Right lobe of liver (tissue), 6 donors: ENCODE results near the gene HADHB. TPM values are rescaled to one million over a fixed set of nuclear protein-coding genes. Genes with fewer than 3 reads are reported as not detected.
"Not testable (repeated sequence)": the region's sequence is repeated elsewhere in the genome, so short reads cannot be mapped to it uniquely, and the experiment has no call there.

Experiments used
- ATAC-seq, 4 donors: fragments of 200-7000 bp; cut with Tn5 transposase; one replicate each; pipeline ENCODE4 v1.9.1; 2020; ENCODE audit warnings: mild to moderate bottlenecking in 4 of 4, moderate library complexity in 4 of 4
- DNase-seq, 3 donors: peaks; one replicate each; pipeline ENCODE4 v3.0.0-alpha.2; 2020
- H3K27ac ChIP-seq, 3 donors: fragments of 200-600 bp; one replicate each; pipeline ENCODE4 v1.8.0; 2022
- H3K27me3 ChIP-seq, 2 donors: fragments of 200-600 bp; one replicate each; pipeline ENCODE4 v1.8.0; 2022
- H3K36me3 ChIP-seq, 4 donors: fragments of 200-600 bp; sonication (generic) in 1 of 4; one replicate each; pipeline versions ENCODE4 v1.5.1 to v1.8.0; 2017 to 2022; ENCODE audit warnings: control low read depth in 1 of 4
- H3K4me1 ChIP-seq, 4 donors: fragments of 200-600 bp; sonication (generic) in 1 of 4; one replicate each; pipeline versions ENCODE4 v1.5.1 to v1.8.0; 2017 to 2022; ENCODE audit warnings: control low read depth in 1 of 4
- H3K4me3 ChIP-seq, 3 donors: fragments of 200-600 bp; one replicate each; pipeline ENCODE4 v1.8.0; 2022
- H3K9me3 ChIP-seq, 4 donors: fragments of 200-600 bp; sonication (generic) in 1 of 4; one replicate each; pipeline versions ENCODE4 v1.5.1 to v1.8.0; 2017 to 2022; ENCODE audit warnings: control low read depth in 1 of 4
- POLR2A ChIP-seq: fragments of 450-650 bp; IDR thresholded peaks from one replicate; pipeline ENCODE4 v1.6.1; 2017; ENCODE audit warnings: antibody characterized with exemption, mild to moderate bottlenecking
- WGBS: methylation state at CpG from one replicate; pipeline ENCODE4 v1.1.6; 2018; ENCODE audit warnings: low coverage, low lambda C conversion rate; ENCODE audit not compliant: insufficient coverage; ENCODE audit errors: missing lambda C conversion rate; 5-methylcytosine and 5-hydroxymethylcytosine counted together
- intact Hi-C, 2 donors: fragments of 100-400 bp; cut with DNase I; formaldehyde crosslinking; loops; one replicate each; pipeline versions ENCODE4 v1.11.2 to v1.14.1; 2022
- total RNA-seq, 6 experiments: library from RNA; depleted of rRNA in 2 of 6; stranded (reverse); fragments of >200 nt in 2 of 6; fragmentation: NEBNext Ultra II Directional in 3 of 6; extraction: Animal tissue kit (Norgen Biotek cat#: 25700) in 3 of 6; gene quantifications; one replicate each; pipeline versions ENCODE4 v1.1.0 to v1.2.4, GENCODE V29; 2016 to 2023
- TF ChIP-seq, protein P1 (sequence below), 4 donors: fragments of 200-600 bp in 3 of 4; fragments of 450-650 bp in 1 of 4; IDR thresholded peaks; one replicate each; pipeline versions ENCODE4 v1.5.1 to v1.8.0; 2016 to 2022; ENCODE audit warnings: antibody characterized with exemption in 4 of 4, mild to moderate bottlenecking in 2 of 4
- donor health status: DM: no; HTN: yes; CAD: no.
- donor health status: DM: no; HTN: no; CAD: no.
- donor health status: DM: no; HTN: no; CAD: no.
- donor health status: DM: no; HTN: yes; CAD: no.
- donor health status: DM: no; HTN: yes; CAD: no.

HADHB gene
- total RNA-seq, 6 experiments from 2014 or later: 129 to 295 (median 219) TPM

DNA sequence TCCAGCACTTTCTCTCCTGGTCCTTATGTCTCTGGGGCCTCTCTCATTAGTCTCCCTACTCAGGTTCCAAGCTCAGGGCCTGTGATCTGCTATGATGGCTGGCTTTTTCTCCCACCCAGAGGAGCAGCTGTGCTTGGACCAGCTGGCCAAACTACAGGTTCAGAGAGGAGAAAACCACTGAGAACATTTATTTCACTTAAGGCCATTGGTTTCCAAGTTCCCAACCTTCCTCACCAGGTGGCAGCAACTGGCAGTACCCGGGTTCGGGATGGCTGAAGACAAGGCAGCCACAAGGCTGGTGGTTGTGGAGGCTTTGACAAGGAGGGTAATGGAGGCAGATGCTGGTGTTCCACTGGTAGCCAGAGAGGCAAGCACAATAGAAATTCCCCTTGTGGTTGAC, 71.3 kb downstream of the HADHB start:
- intact Hi-C loops: no loop called here
- DNase-seq: no peak
- Histone ChIP-seq H3K4me3 (no peak overlapping the region), H3K9me3 (no peaks in the 10 kb centered on the region), H3K27ac (no peak overlapping the region), H3K4me1 (no peaks in the 10 kb centered on the region), H3K27me3 (no peaks in the 10 kb centered on the region), H3K36me3 (no peaks in the 10 kb centered on the region)
- no peak for TF ChIP-seq POLR2A
- TF ChIP-seq, protein P1, sequence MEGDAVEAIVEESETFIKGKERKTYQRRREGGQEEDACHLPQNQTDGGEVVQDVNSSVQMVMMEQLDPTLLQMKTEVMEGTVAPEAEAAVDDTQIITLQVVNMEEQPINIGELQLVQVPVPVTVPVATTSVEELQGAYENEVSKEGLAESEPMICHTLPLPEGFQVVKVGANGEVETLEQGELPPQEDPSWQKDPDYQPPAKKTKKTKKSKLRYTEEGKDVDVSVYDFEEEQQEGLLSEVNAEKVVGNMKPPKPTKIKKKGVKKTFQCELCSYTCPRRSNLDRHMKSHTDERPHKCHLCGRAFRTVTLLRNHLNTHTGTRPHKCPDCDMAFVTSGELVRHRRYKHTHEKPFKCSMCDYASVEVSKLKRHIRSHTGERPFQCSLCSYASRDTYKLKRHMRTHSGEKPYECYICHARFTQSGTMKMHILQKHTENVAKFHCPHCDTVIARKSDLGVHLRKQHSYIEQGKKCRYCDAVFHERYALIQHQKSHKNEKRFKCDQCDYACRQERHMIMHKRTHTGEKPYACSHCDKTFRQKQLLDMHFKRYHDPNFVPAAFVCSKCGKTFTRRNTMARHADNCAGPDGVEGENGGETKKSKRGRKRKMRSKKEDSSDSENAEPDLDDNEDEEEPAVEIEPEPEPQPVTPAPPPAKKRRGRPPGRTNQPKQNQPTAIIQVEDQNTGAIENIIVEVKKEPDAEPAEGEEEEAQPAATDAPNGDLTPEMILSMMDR (IDR thresholded peaks at IDR 0.05): peak in 2 of 4 donors; percentile 13 to 16
- peak in 1 of 4 donors; percentile 28 for ATAC-seq
- WGBS: 46% methylated on average over 2 of the region's 2 CpGs

DNA sequence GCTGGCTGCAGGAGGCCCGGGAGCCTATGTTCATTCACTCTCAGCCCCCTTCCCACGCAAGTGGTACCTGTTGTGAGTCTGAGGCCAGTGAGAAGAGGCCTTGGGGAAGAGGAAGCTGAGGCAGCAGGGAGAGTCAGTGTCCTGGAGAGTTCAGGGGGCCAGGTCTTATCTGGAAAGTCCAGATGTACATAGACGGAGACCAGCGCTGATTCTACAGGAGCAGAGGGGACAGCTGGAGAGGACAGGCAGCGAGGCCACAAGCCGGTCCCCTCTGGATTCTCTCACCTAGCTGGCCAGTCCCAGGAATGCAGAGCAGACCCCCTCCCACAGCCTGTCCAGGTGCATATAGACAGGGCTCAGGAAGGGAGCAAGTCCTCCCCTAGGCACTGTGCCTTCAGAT, 72.1 kb downstream of the HADHB start:
- no peak for DNase-seq
- no peak for ATAC-seq
- Histone ChIP-seq H3K9me3 (no peaks in the 10 kb centered on the region), H3K27me3 (no peaks in the 10 kb centered on the region), H3K4me3 (no peak overlapping the region), H3K36me3 (no peaks in the 10 kb centered on the region), H3K27ac (no peak overlapping the region), H3K4me1 (no peaks in the 10 kb centered on the region)
- intact Hi-C loops: no loop called here
- TF ChIP-seq, protein P1 (IDR thresholded peaks at IDR 0.05): no peak
- TF ChIP-seq POLR2A: no peak
- WGBS: 60% methylated on average over 1 of the region's 6 CpGs

DNA sequence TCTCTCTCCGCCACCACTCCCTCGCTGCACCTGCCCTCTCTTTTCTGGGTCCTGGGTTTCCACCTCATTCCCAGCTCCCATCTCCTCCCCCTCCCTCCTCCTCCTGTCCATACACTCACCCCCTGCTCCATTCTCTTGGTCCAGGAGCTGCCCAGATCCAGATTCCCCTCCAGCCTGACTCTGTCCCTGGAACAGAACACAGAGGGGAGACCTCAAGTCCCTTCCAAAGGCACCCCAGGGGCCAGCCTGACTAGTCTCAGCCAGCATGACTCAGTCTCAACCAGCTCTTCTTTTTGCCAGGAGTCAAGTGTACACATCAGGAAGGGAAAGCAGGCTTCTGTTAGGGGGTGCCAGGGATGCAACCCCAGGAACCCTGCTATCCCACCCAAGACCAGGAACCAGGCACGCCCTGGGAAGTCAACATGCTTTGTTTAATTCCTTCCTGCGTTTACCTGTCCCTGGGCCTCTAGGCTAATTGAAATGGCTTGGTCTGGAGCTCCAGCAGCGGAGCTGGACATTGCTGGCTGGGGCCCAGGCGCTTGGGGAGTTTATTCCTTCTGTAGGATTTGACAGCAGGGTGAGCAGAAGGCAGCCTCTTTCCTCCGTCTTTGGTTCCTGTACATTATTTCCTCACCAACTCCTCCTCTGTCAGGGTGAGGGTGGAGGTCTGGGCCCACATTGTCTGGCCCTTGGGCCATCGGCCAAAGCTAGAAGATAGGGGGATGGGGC, 72.8 kb downstream of the HADHB start:
- H3K9me3 ChIP-seq: no peaks in the 10 kb centered on the region
- WGBS: 91% methylated on average over 7 of the region's 8 CpGs
- no peak overlapping the region for H3K27ac ChIP-seq
- TF ChIP-seq, protein P1 (IDR thresholded peaks at IDR 0.05): no peak
- no peak for TF ChIP-seq POLR2A
- ATAC-seq: no peak
- no peaks in the 10 kb centered on the region for H3K36me3 ChIP-seq
- DNase-seq: no peak
- intact Hi-C loops: no loop called here
- H3K4me3 ChIP-seq: no peak overlapping the region
- no peaks in the 10 kb centered on the region for H3K27me3 ChIP-seq
- H3K4me1 ChIP-seq: no peaks in the 10 kb centered on the region

DNA sequence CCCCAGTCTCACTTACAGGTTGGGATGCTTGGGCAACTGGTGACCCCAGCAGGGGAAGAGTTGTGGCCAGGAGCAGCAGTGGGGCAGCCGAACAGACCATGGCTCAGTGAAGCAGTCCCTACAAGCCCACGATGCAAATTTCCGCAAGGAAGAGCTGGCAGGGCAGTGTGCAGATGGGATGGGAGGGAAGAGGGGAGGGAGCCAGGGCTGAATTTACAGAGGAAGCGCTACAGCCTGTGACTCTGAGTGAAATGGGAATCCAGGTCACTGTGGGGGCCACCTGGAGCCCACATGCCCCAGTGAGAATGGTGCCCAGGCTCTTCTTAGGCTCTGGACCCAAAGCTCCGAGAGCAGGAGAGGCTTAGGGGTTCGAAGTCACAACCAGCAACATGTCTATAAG, 74.2 kb downstream of the HADHB start:
- TF ChIP-seq POLR2A: no peak
- TF ChIP-seq, protein P1 (IDR thresholded peaks at IDR 0.05): no peak
- Histone ChIP-seq H3K4me1 (no peaks in the 10 kb centered on the region), H3K9me3 (no peaks in the 10 kb centered on the region), H3K4me3 (no peak overlapping the region), H3K27ac (no peak overlapping the region), H3K36me3 (no peaks in the 10 kb centered on the region), H3K27me3 (no peaks in the 10 kb centered on the region)
- ATAC-seq (no peak), DNase-seq (no peak)
- intact Hi-C loops: no loop called here
- 48% methylated on average over 4 of the region's 6 CpGs for WGBS

DNA sequence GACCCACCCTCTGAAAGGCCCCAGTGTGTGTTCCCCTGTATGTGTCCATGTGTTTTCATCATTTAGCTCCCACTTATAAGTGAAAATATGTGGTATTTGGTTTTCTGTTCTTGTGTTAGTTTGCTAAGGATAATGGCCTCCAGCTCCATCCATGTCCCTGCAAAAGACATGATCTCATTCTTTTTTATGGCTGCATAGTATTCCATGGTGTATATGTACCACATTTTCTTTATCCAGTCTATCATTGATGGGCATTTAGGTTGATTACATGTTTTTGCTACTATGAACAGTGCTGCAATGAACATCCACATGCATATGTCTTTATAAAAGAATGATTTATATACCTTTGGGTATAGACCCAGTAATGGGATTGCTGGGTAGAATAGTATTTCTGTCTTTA, 79.7 kb downstream of the HADHB start:
- H3K4me3 ChIP-seq, intact Hi-C loops, H3K27me3 ChIP-seq, H3K4me1 ChIP-seq, DNase-seq, H3K36me3 ChIP-seq, H3K9me3 ChIP-seq, ATAC-seq, H3K27ac ChIP-seq: not testable (repeated sequence)
